SK-MEL-5 (cell line): ENCODE measurements around the gene PTPRK. TPM values are rescaled to one million over a fixed set of nuclear protein-coding genes. Genes with fewer than 3 reads are reported as not detected.

Experiments used
- DNase-seq: peaks from one replicate; pipeline ENCODE4 v3.0.0-alpha.2; 2016; ENCODE audit warnings: low read depth, low spot score
- in situ Hi-C: cut with HindIII; loops from 2 replicates; pipeline ENCODE4 v1.10.0; 2016; ENCODE audit warnings: low sequenced_read_pairs, high pct_unique_total_duplicates, low pct_unique_long_range_greater_than_20kb
- total RNA-seq: library from RNA; depleted of rRNA; stranded (reverse); fragments of >200 nt; shearing (Covaris generic); gene quantifications from 2 replicates; pipeline ENCODE4 v1.2.3, GENCODE V29; 2014

Gene PTPRK
- total RNA-seq, 1 experiment from 2014 or later: 25.5 TPM

DNA sequence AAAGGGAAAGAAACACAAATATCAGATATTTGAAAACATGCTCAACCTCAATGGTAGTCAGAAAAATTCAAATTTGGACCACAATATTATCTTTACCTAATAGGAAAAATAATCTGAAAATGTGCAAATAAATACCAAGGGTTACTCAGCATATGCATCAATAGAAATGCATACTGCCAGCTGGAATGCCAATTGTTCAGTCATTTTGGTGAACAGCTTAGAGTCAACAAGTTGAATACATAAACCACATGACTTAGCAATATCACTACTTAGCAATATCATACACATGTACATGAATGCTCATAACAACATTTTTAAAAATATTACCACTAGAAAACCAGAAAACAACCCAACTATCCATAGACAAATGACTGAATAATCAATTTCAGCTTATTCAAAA is 212.7 kb downstream of the PTPRK start:
- DNase-seq: no peak
- in situ Hi-C loops: no loop called here

DNA sequence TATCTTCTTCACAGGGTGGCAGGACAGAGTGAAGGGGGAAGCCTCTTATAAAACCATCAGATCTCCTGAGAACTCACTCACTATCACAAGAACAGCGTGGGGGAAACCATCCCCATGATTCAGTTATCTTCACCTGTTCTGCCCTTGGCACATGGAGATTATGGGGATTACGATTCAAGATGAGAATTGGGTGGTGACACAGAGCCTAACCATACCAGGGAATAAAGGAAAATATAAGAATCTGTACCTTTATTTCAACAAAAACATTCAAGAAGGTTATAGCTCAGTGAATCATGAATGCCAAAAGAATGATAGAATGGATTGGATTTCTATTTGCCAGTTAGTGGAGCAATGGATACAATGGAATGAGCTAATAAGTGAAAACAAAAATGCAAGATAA is 214.4 kb downstream of the PTPRK start:
- in situ Hi-C loops: no loop called here
- DNase-seq: no peak

DNA sequence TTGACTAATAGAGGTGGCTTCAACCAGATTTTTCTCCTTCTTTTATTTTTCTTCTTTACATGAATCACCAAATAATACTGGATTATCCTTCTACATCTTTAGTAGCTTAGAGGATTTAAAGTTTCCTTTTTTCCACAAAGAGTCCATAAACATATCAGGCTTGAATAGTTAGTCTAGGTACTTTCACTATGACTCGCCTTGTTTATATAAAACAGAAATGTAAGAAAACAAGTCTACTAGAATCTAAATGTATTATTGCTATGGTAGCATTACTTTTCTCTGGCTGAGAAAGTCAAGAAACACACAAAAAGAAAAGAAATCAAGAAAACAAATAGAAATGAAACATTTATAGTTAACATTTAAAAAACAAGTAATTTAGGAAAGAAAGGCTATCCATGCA is 215.2 kb downstream of the PTPRK start:
- in situ Hi-C loops: no loop called here
- no peak for DNase-seq

DNA sequence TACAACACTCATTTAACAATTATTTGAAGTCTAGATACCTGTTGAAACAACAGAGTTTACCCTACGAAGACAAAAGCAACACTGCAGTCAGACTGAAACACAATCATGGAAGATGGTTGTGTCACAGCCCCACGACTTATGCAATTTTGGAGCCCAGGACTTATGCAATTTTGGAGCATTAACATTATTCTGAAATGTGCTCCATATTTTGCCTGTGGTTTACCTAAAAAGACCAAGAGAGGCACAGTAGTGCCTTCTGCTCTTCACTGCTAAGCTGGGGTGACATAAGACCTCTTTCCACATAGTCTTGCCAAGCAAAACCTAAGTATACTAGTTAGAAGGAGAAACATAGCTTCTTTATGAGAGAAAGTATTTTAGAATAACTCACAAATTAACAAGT is 216.5 kb downstream of the PTPRK start:
- DNase-seq: no peak
- in situ Hi-C loops: no loop called here

DNA sequence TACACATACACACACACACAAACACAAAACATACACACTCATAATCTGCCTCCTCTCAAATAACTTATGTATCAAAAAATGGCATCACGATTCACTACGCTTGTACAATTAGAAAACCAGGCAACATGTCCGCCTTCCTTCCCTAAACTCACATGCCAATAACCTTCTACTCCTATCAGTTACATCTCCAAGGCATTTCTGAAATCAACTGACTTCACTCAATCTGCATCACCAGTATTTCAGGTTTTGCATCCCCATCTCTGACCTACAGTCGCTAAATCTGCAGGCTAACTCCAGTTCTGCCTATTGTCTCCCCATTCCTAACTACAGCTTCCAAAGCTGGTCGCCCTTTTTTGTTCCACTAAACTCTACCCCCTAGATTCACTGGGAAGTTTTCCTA is 217.5 kb downstream of the PTPRK start:
- in situ Hi-C loops: no loop called here
- no peak for DNase-seq

DNA sequence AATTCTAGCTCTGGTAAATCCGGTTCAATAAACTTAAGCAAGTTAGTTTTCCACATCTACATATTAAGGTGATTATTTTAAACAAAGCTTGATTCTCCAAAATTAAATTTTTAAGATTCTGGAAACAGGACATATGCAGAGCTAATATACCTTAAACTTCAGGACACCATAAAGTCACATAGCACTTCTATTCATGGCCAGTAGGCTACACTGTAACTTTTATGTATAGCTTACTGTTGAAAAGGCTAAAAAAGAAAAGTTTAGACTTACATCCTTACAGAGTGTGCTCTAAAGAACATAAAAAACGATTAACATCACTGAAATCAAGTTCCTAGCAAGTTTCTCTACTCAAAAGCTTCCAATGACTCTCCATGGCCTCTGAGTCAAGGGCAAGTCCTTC is 224.7 kb downstream of the PTPRK start:
- in situ Hi-C loops: no loop called here

DNA sequence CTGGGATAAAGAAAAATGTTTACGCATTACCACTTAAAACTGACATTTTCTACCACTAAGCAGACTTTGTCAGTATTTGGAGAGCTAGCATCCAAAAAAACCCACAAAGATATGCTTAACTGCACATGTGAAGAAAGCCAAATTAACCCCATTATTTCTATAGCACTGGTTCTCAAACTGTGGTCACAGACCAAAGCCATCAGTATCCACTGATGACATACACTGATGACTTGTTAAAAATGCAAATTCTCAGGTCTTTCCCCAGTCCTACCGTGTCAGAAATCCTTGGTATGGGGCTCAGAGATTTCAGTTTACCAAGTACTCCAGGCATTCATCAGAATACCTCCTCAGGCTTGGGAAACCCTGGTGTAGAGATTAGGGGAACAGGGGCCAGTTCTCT is 230.2 kb downstream of the PTPRK start:
- in situ Hi-C loops: no loop called here
- DNase-seq: no peak

More for the DNA sequence above, 224.7 kb downstream of the PTPRK start:
- peak; percentile 20 for DNase-seq

DNA sequence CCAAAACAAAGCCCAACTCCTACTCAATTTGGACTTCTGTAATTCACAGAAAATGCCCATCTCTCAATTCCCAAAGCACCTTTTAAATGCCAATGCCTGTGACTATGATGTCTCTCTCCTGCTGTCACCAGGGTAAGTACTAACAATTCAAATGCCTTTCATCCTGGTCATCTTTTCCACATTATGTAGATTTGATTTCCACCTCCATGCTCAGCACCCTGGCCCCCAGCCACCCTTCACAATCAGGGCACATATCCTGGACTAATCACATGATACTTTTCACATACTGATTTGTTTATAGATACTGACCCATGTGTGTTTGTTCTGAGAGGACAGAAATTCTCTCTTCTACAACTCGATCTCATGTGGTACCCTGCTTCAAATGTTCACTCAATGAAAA is 236.3 kb downstream of the PTPRK start:
- no peak for DNase-seq
- in situ Hi-C loops: no loop called here

DNA sequence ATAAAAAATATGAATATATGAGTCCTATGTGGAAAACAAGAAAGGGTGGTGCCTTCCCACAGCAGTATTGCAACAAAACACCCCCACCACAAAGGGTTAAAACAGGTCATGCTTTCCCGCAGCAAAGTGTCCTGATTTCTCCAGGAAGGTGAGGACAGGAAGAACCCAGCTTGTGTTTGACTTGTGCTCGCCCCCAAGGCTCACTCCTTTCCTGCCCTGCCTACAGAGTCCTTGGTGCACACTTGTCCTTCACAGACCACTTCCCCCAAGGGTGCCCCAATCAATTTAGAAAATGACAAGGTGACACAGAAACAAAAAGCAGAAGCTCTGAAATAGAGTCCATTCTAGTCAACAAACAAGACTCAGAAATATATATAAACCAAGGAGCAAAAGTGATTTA is 237.4 kb downstream of the PTPRK start:
- no peak for DNase-seq
- in situ Hi-C loops: no loop called here

DNA sequence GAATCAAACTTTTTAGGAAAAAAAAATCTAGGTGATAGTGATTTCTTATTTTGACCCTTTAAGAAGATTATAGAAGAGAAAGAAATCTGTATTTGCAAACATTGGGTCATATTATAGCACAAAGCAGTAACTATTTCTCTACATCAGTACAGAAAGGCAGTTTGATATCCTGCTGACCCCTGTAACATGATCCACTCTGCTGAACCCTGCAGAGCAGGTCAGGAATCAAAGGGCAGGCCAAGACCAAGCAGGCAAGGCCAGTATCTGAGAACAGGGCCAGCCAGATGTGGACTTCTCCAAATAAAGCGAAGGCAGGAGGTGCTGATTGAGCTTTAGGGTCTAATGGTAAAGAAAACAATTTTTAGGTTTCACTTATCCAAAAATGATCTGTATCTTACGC is 239.4 kb downstream of the PTPRK start:
- no peak for DNase-seq
- in situ Hi-C loops: no loop called here

DNA sequence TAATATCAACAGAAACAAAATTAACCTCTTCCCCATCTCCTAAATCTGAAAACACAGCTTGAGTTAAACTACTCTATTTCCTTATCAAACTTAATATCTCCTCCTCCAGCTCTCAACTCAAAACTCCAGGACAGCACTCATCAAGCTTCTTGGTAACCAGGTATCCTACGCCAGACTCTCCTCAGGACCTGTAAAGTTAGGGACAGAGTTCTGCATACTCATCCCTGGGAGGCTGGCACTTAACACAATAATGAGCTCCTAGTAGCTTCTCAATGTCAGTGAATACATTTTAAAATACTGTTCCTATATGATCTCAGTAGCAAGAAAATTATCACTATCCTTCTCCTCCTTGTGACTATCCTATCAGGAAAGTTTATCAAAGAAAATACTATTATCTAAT is 240.3 kb downstream of the PTPRK start:
- no peak for DNase-seq
- in situ Hi-C loops: no loop called here

DNA sequence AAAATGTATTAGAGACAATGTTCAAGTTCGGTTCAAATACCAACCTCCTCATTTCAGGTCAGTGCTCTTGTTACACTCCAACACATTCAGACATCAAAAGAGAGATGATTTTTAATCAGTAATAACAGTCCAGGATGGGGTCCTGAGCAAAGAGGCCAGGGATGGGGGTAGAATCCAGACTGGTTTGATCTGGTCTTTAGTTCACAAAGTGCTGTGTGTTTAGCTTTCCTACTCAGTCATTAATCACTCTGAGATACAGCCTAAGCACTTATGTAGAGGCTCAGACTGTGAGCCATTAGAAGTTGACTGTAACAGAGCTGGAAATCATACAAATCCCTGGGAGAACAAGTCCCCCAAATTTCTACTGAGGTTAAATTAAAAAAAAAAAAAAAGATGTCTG is 241.6 kb downstream of the PTPRK start:
- DNase-seq: no peak
- in situ Hi-C loops: no loop called here

DNA sequence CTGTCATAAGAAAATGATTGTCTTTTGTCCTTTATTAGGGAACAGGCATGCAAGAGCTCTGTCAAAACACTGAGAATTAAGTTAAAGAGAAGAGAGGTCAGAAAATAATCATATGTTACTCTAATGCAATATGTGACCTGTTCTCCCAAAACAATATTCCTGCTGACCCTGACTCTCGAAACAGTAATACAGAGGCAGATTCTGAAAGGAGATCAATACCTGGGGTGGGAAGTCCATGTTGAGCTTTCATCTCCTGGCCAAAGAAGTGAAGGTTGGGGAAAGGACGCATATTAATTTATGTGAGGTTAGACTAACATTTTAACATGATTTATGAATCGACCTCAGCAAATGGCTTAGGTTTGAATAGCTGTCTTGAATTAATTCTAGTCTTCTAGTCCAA is 243.0 kb downstream of the PTPRK start:
- in situ Hi-C loops: no loop called here
- no peak for DNase-seq

DNA sequence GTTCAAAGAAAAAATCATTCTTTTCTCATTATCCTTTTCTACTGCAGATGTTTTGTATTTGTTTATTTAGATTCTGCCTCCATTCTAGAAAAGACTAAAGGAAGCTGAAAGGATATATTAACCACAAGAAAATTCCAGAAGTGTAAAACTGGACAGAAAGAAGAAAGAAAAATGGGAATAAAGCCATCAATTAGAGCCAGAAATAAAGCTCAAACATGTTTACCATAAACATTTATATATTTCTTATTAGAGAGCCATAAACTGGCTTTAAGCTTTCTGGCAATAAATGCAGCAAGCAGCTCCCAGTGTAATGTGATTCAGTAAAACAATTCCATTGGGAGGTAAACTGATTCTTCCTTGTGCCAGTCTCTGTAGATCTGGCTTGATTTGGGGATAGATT is 244.1 kb downstream of the PTPRK start:
- DNase-seq: no peak
- in situ Hi-C loops: no loop called here

DNA sequence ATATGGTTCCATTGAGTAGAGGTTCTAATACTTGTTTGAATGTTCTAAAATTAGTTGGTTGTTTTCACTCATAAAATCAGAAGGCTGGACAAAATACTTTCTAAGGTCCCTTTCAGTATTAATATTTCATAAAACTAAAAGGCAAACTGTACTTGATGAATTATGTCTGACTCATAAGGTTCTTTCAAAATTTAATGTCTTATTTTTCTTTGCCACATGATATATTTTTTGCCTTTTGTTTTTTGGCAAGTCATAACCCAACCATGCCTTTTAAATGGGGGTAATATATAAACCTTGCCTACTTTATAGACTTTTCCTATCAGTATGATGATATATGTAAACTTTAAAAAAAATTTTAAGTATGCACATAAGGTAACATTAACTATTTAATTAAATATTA is 244.7 kb downstream of the PTPRK start:
- in situ Hi-C loops: no loop called here
- DNase-seq: no peak

DNA sequence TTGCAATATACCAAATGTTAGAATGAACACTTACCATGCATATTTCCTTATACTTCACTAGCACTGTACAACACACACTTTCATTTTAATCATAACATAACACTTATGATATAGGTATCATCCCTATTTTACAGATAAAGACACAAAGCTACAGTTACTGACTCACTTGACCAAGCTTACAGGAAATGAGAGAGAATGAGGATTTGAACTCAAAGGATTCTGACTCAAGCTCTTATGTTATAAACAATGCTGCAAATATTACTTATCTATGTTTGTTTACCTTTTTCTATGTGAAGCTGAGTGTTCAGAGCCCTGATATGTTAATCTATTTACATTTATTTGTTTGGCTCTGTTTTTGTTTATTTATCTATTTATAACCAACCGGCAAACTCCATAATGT is 245.4 kb downstream of the PTPRK start:
- in situ Hi-C loops: no loop called here

DNA sequence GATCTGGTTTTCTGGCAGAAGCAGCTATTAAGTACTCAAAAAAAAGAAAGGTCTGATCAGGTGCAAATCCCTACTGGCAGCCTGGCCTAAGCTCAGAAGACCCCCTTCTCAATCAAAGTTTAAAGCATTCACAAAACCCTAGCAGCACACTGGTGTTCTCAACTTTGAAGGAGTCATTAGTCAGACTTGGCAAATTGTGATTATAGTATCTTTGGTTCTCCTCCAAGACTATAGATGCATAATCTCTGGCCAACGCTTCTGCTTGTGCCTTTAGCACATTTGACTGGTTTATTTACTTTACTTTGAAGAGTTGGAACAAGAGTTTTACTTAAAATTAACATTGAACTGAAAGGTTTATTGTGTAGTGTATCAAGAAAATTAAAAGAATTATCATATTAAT is 248.9 kb downstream of the PTPRK start:
- in situ Hi-C loops: no loop called here
- DNase-seq: no peak

More for the DNA sequence above, 245.4 kb downstream of the PTPRK start:
- DNase-seq: no peak

DNA sequence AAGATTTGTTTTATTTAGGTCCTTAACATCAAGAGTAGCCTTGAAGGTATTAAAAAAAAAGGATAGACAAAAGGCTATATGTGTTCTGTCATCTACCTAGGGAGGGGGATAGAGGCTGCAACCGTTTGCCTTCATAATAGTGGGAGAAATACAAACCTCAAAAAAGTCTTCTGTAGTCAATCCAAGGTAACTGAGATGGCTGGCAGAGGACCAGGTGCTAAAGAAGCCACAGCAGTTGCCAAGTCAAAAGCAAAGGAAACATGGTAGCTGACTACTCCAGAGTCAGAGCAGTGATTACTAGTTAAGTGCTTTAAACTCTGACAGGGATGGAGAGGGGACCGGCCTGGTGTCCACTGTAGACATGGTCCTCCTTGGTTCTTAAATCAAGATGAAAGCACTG is 249.4 kb downstream of the PTPRK start:
- in situ Hi-C loops: no loop called here
- DNase-seq: no peak

DNA sequence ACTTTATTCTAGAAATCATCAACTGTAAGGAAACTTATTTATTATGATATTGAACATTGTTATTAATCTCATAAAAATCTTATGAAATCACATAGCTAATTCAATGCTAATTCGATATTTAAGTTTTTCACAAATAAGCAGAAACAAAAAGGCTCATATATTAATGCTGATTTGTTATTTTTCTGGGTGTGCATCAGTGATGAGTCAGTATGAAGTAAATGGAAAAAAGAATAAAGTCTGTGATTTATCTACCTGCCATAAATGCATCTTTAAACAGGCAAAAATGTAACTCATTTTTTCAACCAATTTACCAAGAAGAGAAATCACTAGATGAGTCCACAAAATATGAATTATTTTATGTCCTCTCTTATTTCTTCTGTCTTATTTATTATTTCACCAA is 253.5 kb downstream of the PTPRK start:
- in situ Hi-C loops: no loop called here
- no peak for DNase-seq

DNA sequence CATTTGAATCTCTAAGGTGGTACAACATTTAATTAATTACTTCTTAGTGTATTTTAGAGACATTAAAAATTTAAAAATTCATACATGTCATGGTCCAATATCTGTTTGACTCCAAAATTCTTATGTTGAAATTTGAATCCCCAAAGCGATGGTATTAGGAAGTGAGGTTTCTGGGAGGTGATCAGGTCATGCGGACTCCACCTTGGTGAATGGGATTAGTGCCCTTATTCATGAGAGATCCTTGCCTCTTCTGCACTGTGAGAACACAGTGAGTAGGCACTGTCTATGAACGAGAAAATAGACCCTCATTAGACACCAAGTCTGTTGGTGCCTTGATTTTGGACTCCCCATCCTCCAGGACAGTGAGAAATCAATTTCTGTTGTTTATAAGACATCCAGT is 254.7 kb downstream of the PTPRK start:
- no peak for DNase-seq
- in situ Hi-C loops: no loop called here
